ENCODE data around the gene SIL1.

- TF ChIP-seq POLR2A (IDR thresholded peaks at IDR 0.05) (no peak), CTCF (IDR thresholded peaks at IDR 0.05) (no peak), EP300 (IDR thresholded peaks at IDR 0.05) (no peak), POLR2AphosphoS5 (IDR thresholded peaks at IDR 0.05) (no peak)
Observed at GRCh38 chr5:138938526-138938925, 259.6 kb downstream of the SIL1 start.
